Peyer's patch (tissue), 4 donors: Measurements from ENCODE around the gene PTBP1.

ENCODE experiments used
- CTCF ChIP-seq, 6 experiments: fragments of 450-650 bp in 4 of 6; fragments of 200-600 bp in 2 of 6; sonication (generic) in 1 of 6; IDR thresholded peaks; one replicate each; pipeline ENCODE4 v1.5.1; 2017 to 2019; ENCODE audit warnings: antibody characterized with exemption in 6 of 6, mild to moderate bottlenecking in 3 of 6, moderate library complexity in 1 of 6
- POLR2A ChIP-seq, 2 donors: fragments of 450-650 bp; IDR thresholded peaks; one replicate each; pipeline ENCODE4 v1.5.1; 2017; ENCODE audit warnings: antibody characterized with exemption in 2 of 2, mild to moderate bottlenecking in 2 of 2, moderate library complexity in 2 of 2

GRCh38 chr19:861141-861755 is 64.0 kb downstream of the PTBP1 start:
- TF ChIP-seq POLR2A (IDR thresholded peaks at IDR 0.05) = no peak
- no peak for TF ChIP-seq CTCF (IDR thresholded peaks at IDR 0.05)
